RWPE2 (cell line): ENCODE measurements around the gene PLCB4.

Experiments
- ATAC-seq: fragments of 200-7000 bp; cut with Tn5 transposase; 3 replicates; pipeline ENCODE4 v1.9.1; 2021; ENCODE audit warnings: low read depth
- DNase-seq: peaks from one replicate; pipeline ENCODE4 v3.0.0-alpha.2; 2020; ENCODE audit warnings: low spot score
- H3K27ac ChIP-seq: fragments of 450-650 bp; 2 replicates; pipeline ENCODE4 v1.5.1; 2017; ENCODE audit warnings: mild to moderate bottlenecking; ENCODE audit not compliant: poor library complexity, severe bottlenecking
- H3K27me3 ChIP-seq: fragments of 250-450 bp; sonication (Bioruptor Pico); 2 replicates; pipeline ENCODE4 v1.5.1; 2021; ENCODE audit warnings: mild to moderate bottlenecking, moderate library complexity; ENCODE audit not compliant: insufficient read depth, poor library complexity, severe bottlenecking
- H3K36me3 ChIP-seq: fragments of 250-450 bp; sonication (Bioruptor Pico); 2 replicates; pipeline ENCODE4 v1.5.1; 2020; ENCODE audit warnings: low read depth, mild to moderate bottlenecking, moderate library complexity
- H3K4me1 ChIP-seq: fragments of 250-450 bp; sonication (Bioruptor Pico); 2 replicates; pipeline ENCODE4 v1.5.1; 2021; ENCODE audit warnings: mild to moderate bottlenecking, moderate library complexity; ENCODE audit not compliant: insufficient read depth, poor library complexity, severe bottlenecking
- H3K4me3 ChIP-seq: fragments of 250-450 bp; sonication (Bioruptor Pico); 2 replicates; pipeline ENCODE4 v1.5.1; 2021; ENCODE audit warnings: mild to moderate bottlenecking, moderate library complexity; ENCODE audit not compliant: severe bottlenecking
- H3K9me3 ChIP-seq: fragments of 250-450 bp; sonication (Bioruptor Pico); 2 replicates; pipeline ENCODE4 v1.5.1; 2021; ENCODE audit warnings: mild to moderate bottlenecking, moderate library complexity; ENCODE audit not compliant: severe bottlenecking
- CTCF ChIP-seq: fragments of 450-650 bp; IDR thresholded peaks from one replicate; pipeline ENCODE4 v1.5.1; 2017; ENCODE audit warnings: mild to moderate bottlenecking, moderate library complexity; ENCODE audit not compliant: poor library complexity, severe bottlenecking

Gene PLCB4

GRCh38 chr20:9398882-9399281 is 330.0 kb downstream of the PLCB4 start:
- Histone ChIP-seq H3K27me3 (no peaks in the 10 kb centered on the region), H3K4me3 (no peak overlapping the region), H3K27ac (no peak overlapping the region), H3K4me1 (peaks cover 5% of the 10 kb centered on the region), H3K9me3 (no peaks in the 10 kb centered on the region), H3K36me3 (peaks cover 65% of the 10 kb centered on the region)
- ATAC-seq (no peak), DNase-seq (no peak)
- TF ChIP-seq CTCF, result no peak

- DNase-seq (no peak), ATAC-seq (no peak)
- peaks cover 5% of the 10 kb centered on the region for H3K4me1 ChIP-seq
- no peak for TF ChIP-seq CTCF
- no peak overlapping the region for H3K27ac ChIP-seq
- no peaks in the 10 kb centered on the region for H3K9me3 ChIP-seq
- peaks cover 61% of the 10 kb centered on the region for H3K36me3 ChIP-seq
- H3K27me3 ChIP-seq, result no peaks in the 10 kb centered on the region
- H3K4me3 ChIP-seq, result no peak overlapping the region
Measured at GRCh38 chr20:9399322-9399721, 330.4 kb downstream of the PLCB4 start.

- no peaks in the 10 kb centered on the region for H3K27me3 ChIP-seq
- no peak overlapping the region for H3K4me3 ChIP-seq
- no peak for DNase-seq
- H3K9me3 ChIP-seq, result no peaks in the 10 kb centered on the region
- H3K4me1 ChIP-seq, result peaks cover 5% of the 10 kb centered on the region
- TF ChIP-seq CTCF, result no peak
- no peak overlapping the region for H3K27ac ChIP-seq
- no peak for ATAC-seq
- peaks cover 52% of the 10 kb centered on the region for H3K36me3 ChIP-seq
Measured at GRCh38 chr20:9400171-9401025, 331.5 kb downstream of the PLCB4 start.

- no peak for TF ChIP-seq CTCF
- DNase-seq (no peak), ATAC-seq (no peak)
- H3K27ac ChIP-seq, result no peak overlapping the region
- no peaks in the 10 kb centered on the region for H3K27me3 ChIP-seq
- H3K9me3 ChIP-seq, result no peaks in the 10 kb centered on the region
- H3K4me3 ChIP-seq, result no peak overlapping the region
- peaks cover 43% of the 10 kb centered on the region for H3K36me3 ChIP-seq
- peaks cover 5% of the 10 kb centered on the region for H3K4me1 ChIP-seq
Measured at GRCh38 chr20:9401371-9401770, 332.5 kb downstream of the PLCB4 start.

GRCh38 chr20:9402141-9402540 is 333.3 kb downstream of the PLCB4 start:
- DNase-seq (no peak), ATAC-seq (no peak)
- Histone ChIP-seq H3K36me3 (peaks cover 40% of the 10 kb centered on the region), H3K27ac (no peak overlapping the region), H3K4me1 (peaks cover 5% of the 10 kb centered on the region), H3K9me3 (no peaks in the 10 kb centered on the region), H3K27me3 (no peaks in the 10 kb centered on the region), H3K4me3 (no peak overlapping the region)
- no peak for TF ChIP-seq CTCF
